H1 (cell line): Measurements from ENCODE around the gene MAJIN. TPM values are rescaled to one million over a fixed set of nuclear protein-coding genes. Genes with fewer than 3 reads are reported as not detected.

ENCODE experiments used
- BCL11A ChIP-seq, 2 experiments: IDR thresholded peaks; one replicate each; pipeline ENCODE4 v1.6.1; 2011; ENCODE audit warnings: low read depth in 2 of 2, low read length in 2 of 2, mild to moderate bottlenecking in 2 of 2
- CBX5 ChIP-seq: fragments of 300-800, 300-1000 bp; sonication (generic); IDR thresholded peaks from 2 replicates; pipeline ENCODE4 v1.7.1; 2016; ENCODE audit warnings: antibody characterized with exemption, low read length, low read depth
- RBBP5 ChIP-seq: IDR thresholded peaks from 2 replicates; pipeline ENCODE4 v1.7.1; 2012; ENCODE audit warnings: low read depth, mild to moderate bottlenecking, inconsistent platforms, low read length, moderate library complexity, borderline replicate concordance
- polyA plus RNA-seq, 7 experiments: library from polyadenylated mRNA; depleted of rRNA in 3 of 7; stranded (reverse) in 5 of 7; unstranded in 2 of 7; fragments of >200 nt in 5 of 7; fragments of 200-250 nt in 2 of 7; gene quantifications; 1 replicate in 5 of 7; 2 replicates in 1 of 7; 4 replicates in 1 of 7; pipeline versions ENCODE4 v1.2.1 to v1.2.3, GENCODE V29; 2011 to 2013; ENCODE audit warnings: missing spikeins in 2 of 7, mixed read lengths in 2 of 7
- total RNA-seq: library from RNA; stranded (reverse); fragmentation: NEBNext Ultra II Directional; extraction: Animal tissue kit (Norgen Biotek cat#: 25700); gene quantifications from 2 replicates; pipeline ENCODE4 v1.2.1, GENCODE V29; 2021
- TF ChIP-seq, protein P1 (sequence below): IDR thresholded peaks from 2 replicates; pipeline ENCODE4 v1.6.1; 2011; ENCODE audit warnings: low read depth, mild to moderate bottlenecking, low read length; ENCODE audit not compliant: insufficient read depth
- TF ChIP-seq, protein P2 (sequence below): fragments of 300-600 bp; sonication (generic); IDR thresholded peaks from 2 replicates; pipeline ENCODE4 v1.7.1; 2012; ENCODE audit warnings: low read length, moderate library complexity, mild to moderate bottlenecking, inconsistent platforms; ENCODE audit not compliant: insufficient replicate concordance

MAJIN gene
- total and polyA plus RNA-seq, 2 of the 8 experiments (the other 6 are each of a cell fraction or from before 2014, with no cell fraction given), result not detected

DNA sequence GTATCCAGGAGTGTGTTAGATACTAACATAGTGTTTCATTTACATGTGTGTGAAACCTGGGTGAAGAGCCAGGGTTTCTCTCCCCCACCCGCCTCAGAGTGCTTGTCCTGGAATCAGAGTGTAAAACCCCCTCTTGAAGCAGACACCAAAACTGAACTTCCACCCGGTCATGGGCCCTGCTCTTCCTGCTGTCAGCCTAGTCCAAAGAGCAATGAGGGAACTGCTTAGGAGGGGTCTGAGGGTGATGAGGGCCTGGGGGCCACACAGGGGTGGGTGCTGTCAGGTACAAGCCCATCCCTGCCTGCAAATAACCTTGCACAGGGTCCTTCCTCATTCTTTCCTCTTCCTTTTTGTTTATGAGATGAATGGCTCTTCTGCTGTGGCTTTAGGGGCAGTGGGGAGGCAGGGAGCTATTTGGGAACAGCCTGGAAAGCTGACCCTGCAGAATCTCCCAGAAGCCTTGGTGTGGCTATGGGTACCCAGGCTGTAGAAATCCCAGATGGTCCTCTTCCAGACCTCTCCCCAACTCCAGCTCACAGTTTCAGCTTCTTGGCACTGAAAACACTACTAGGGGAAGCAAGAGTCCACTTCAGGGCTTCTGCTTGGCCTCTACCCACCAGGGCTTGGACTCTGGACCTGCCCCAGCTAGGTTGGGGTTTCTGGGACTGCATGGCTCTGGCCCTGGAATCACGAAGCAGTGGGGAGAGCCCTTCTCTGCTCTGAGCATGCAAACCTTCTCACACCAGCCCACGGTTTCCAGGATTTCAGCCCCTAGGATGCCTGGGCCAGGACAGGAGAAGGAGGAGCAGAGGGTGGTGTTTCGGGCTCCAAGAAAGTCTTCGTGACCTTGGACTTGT lies 16.3 kb upstream of the MAJIN start (continued):
- TF ChIP-seq BCL11A (IDR thresholded peaks at IDR 0.05; ENCODE audit: low read depth in 2 of 2, low read length in 2 of 2) (no peak), RBBP5 (no peak), CBX5 (no peak)
- TF ChIP-seq, protein P1, sequence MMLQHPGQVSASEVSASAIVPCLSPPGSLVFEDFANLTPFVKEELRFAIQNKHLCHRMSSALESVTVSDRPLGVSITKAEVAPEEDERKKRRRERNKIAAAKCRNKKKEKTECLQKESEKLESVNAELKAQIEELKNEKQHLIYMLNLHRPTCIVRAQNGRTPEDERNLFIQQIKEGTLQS, result no peak
- TF ChIP-seq, protein P2, sequence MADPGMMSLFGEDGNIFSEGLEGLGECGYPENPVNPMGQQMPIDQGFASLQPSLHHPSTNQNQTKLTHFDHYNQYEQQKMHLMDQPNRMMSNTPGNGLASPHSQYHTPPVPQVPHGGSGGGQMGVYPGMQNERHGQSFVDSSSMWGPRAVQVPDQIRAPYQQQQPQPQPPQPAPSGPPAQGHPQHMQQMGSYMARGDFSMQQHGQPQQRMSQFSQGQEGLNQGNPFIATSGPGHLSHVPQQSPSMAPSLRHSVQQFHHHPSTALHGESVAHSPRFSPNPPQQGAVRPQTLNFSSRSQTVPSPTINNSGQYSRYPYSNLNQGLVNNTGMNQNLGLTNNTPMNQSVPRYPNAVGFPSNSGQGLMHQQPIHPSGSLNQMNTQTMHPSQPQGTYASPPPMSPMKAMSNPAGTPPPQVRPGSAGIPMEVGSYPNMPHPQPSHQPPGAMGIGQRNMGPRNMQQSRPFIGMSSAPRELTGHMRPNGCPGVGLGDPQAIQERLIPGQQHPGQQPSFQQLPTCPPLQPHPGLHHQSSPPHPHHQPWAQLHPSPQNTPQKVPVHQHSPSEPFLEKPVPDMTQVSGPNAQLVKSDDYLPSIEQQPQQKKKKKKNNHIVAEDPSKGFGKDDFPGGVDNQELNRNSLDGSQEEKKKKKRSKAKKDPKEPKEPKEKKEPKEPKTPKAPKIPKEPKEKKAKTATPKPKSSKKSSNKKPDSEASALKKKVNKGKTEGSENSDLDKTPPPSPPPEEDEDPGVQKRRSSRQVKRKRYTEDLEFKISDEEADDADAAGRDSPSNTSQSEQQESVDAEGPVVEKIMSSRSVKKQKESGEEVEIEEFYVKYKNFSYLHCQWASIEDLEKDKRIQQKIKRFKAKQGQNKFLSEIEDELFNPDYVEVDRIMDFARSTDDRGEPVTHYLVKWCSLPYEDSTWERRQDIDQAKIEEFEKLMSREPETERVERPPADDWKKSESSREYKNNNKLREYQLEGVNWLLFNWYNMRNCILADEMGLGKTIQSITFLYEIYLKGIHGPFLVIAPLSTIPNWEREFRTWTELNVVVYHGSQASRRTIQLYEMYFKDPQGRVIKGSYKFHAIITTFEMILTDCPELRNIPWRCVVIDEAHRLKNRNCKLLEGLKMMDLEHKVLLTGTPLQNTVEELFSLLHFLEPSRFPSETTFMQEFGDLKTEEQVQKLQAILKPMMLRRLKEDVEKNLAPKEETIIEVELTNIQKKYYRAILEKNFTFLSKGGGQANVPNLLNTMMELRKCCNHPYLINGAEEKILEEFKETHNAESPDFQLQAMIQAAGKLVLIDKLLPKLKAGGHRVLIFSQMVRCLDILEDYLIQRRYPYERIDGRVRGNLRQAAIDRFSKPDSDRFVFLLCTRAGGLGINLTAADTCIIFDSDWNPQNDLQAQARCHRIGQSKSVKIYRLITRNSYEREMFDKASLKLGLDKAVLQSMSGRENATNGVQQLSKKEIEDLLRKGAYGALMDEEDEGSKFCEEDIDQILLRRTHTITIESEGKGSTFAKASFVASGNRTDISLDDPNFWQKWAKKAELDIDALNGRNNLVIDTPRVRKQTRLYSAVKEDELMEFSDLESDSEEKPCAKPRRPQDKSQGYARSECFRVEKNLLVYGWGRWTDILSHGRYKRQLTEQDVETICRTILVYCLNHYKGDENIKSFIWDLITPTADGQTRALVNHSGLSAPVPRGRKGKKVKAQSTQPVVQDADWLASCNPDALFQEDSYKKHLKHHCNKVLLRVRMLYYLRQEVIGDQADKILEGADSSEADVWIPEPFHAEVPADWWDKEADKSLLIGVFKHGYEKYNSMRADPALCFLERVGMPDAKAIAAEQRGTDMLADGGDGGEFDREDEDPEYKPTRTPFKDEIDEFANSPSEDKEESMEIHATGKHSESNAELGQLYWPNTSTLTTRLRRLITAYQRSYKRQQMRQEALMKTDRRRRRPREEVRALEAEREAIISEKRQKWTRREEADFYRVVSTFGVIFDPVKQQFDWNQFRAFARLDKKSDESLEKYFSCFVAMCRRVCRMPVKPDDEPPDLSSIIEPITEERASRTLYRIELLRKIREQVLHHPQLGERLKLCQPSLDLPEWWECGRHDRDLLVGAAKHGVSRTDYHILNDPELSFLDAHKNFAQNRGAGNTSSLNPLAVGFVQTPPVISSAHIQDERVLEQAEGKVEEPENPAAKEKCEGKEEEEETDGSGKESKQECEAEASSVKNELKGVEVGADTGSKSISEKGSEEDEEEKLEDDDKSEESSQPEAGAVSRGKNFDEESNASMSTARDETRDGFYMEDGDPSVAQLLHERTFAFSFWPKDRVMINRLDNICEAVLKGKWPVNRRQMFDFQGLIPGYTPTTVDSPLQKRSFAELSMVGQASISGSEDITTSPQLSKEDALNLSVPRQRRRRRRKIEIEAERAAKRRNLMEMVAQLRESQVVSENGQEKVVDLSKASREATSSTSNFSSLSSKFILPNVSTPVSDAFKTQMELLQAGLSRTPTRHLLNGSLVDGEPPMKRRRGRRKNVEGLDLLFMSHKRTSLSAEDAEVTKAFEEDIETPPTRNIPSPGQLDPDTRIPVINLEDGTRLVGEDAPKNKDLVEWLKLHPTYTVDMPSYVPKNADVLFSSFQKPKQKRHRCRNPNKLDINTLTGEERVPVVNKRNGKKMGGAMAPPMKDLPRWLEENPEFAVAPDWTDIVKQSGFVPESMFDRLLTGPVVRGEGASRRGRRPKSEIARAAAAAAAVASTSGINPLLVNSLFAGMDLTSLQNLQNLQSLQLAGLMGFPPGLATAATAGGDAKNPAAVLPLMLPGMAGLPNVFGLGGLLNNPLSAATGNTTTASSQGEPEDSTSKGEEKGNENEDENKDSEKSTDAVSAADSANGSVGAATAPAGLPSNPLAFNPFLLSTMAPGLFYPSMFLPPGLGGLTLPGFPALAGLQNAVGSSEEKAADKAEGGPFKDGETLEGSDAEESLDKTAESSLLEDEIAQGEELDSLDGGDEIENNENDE, result no peak
